ENCODE results near the gene TMEM59L. TPM values are rescaled to one million over a fixed set of nuclear protein-coding genes. Genes with fewer than 3 reads are reported as not detected.

Gene TMEM59L
- total RNA-seq, 3 donors from 2014 or later: 1.2 to 2.3 TPM; not detected in 1

DNA sequence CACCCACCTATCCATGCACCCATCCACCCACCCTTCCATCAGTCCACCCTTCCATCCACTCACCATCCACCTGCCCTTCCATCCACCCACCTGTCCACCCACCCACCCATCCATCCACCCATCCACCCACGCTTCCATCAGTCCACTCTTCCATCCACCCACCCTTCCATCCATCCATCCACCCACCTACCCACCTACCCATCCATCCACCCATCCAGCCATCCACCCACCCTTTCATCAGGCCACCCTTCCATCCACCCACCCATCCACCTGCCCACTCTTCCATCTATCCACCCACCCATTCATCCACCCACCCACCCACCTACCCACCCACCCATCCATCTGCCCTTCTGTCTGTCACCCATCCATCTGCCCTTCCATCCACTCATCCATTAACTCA is 41.2 kb downstream of the TMEM59L start:
- no peak for DNase-seq (ENCODE audit: low spot score in 2 of 2)
- Histone ChIP-seq H3K4me3 (no peak overlapping the region), H3K9me3 (no peaks in the 10 kb centered on the region), H3K36me3 (no peaks in the 10 kb centered on the region), H3K4me1 (no peaks in the 10 kb centered on the region), H3K27me3 (no peaks in the 10 kb centered on the region), H3K27ac (no peak overlapping the region)
- intact Hi-C loops (cut with DNase I; ENCODE audit: low total_unique reads): no loop called here
- no peak for TF ChIP-seq POLR2A (IDR thresholded peaks at IDR 0.05)
- TF ChIP-seq POLR2AphosphoS5 (IDR thresholded peaks at IDR 0.05): no peak
- TF ChIP-seq, protein P1, sequence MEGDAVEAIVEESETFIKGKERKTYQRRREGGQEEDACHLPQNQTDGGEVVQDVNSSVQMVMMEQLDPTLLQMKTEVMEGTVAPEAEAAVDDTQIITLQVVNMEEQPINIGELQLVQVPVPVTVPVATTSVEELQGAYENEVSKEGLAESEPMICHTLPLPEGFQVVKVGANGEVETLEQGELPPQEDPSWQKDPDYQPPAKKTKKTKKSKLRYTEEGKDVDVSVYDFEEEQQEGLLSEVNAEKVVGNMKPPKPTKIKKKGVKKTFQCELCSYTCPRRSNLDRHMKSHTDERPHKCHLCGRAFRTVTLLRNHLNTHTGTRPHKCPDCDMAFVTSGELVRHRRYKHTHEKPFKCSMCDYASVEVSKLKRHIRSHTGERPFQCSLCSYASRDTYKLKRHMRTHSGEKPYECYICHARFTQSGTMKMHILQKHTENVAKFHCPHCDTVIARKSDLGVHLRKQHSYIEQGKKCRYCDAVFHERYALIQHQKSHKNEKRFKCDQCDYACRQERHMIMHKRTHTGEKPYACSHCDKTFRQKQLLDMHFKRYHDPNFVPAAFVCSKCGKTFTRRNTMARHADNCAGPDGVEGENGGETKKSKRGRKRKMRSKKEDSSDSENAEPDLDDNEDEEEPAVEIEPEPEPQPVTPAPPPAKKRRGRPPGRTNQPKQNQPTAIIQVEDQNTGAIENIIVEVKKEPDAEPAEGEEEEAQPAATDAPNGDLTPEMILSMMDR (IDR thresholded peaks at IDR 0.05): no peak

DNA sequence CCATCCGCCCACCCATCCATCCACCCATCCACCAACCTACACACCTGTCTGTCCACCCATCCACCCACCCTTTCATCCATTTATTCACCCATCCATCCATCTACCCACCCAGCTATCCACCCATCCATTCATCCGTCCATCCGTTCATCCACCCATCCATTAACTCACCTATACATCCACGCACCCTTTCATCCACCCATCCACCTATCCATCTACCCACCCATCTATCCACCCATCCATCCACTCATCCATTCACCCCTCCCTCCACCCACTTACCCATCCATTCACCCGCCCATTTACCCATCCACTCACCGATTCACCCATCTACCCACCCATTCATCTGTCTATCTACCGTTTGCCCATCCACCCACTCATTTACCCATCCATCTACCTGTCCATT is 41.8 kb downstream of the TMEM59L start:
- Histone ChIP-seq H3K9me3 (no peaks in the 10 kb centered on the region), H3K27me3 (no peaks in the 10 kb centered on the region), H3K27ac (no peak overlapping the region), H3K36me3 (no peaks in the 10 kb centered on the region), H3K4me1 (no peaks in the 10 kb centered on the region), H3K4me3 (no peak overlapping the region)
- intact Hi-C loops (cut with DNase I; ENCODE audit: low total_unique reads): no loop called here
- TF ChIP-seq, protein P1 (IDR thresholded peaks at IDR 0.05): no peak
- DNase-seq (ENCODE audit: low spot score in 2 of 2): no peak

DNA sequence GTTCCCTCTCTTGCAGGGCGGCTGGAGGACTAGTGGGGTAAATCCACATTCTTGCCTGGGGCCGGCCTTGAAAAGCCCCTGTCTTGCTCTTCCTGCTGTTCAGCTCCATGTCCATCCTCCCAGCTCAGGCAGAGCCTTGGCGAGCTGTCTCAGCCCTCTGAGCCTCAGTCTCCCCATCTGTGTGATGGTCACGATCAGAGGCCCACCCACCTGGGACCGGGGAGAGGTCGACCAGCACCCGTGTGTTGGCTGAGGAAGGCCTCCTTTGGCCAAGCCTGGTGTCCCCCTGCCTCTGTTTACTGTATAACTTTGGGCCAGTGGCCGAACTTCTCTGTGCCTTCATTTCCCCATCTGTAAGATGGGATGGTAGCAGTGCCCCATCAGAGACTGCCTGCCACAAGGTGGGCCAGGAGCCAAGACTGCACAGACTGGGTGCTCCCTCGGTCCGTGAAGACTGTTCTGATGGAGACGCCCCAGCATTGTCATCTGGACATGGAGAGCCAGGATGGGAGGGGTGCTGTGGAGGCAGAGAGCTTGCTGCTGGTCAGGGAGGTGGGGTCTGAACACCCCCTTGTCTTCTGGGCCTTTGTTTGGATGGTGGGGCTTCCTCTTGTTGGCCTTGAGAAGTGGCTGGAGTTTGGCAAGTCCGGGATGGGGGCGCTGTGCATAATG is 42.6 kb downstream of the TMEM59L start:
- Histone ChIP-seq H3K36me3 (no peaks in the 10 kb centered on the region), H3K4me1 (peaks cover 0 to 3% of the 10 kb centered on the region in 2 donors), H3K27ac (peak overlapping the region in 1 of 2 donors; percentile 14), H3K4me3 (no peak overlapping the region), H3K27me3 (no peaks in the 10 kb centered on the region), H3K9me3 (no peaks in the 10 kb centered on the region)
- DNase-seq (ENCODE audit: low spot score in 2 of 2): no peak
- TF ChIP-seq, protein P1 (IDR thresholded peaks at IDR 0.05): no peak
- TF ChIP-seq POLR2AphosphoS5 (IDR thresholded peaks at IDR 0.05) (no peak), POLR2A (IDR thresholded peaks at IDR 0.05) (no peak)
- intact Hi-C loops (cut with DNase I; ENCODE audit: low total_unique reads): no loop called here

DNA sequence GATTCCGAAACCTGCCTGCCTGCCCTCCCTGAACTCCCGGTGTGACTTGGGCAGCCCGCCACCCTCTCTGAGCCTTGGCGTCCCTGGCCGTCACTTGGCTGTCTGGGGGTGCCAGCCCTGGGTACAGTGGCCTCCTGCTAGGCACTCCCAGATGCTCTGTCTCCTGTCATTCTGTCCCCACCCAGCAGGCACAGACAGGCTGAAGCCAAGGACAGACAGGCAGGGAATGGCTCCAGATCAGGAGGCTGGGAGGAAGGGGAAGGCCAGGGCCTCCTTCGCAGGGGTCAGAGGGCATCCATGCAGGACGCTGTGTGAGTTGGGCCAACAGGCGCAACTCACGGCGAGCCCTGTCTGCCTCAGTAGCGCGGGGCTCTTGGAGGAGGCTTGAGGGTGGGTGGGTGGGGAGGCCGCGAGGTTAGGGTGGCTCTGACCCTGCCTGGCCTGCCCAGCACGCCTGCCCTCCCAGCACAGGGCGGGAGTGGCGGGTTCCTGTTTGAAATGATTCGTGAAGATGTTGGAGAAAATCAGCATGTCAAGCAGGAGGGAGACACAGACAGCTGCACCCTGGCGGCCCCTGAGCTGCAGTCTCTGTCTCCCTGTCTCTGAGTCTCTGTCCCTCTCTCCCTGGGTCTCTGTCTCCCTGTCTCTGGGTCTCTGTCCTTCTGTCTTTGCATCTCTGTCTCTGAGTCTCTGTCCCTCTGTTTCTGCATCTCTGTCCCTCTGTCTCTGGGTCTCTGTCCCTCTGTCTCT is 43.8 kb downstream of the TMEM59L start:
- no peak for DNase-seq (ENCODE audit: low spot score in 2 of 2)
- Histone ChIP-seq H3K27ac (peak overlapping the region in 1 of 2 donors; percentile 43), H3K36me3 (no peaks in the 10 kb centered on the region), H3K27me3 (no peaks in the 10 kb centered on the region), H3K4me3 (no peak overlapping the region), H3K9me3 (no peaks in the 10 kb centered on the region), H3K4me1 (peaks cover 0 to 3% of the 10 kb centered on the region in 2 donors)
- intact Hi-C loops (cut with DNase I; ENCODE audit: low total_unique reads): no loop called here
- TF ChIP-seq, protein P1 (IDR thresholded peaks at IDR 0.05): no peak
- TF ChIP-seq POLR2A (IDR thresholded peaks at IDR 0.05) (no peak), POLR2AphosphoS5 (IDR thresholded peaks at IDR 0.05) (no peak)

Data from breast epithelium (tissue), 4 donors.